HG02610 (cell line): ENCODE data around the gene BAIAP2.
"Not testable (repeated sequence)": the region's sequence is repeated elsewhere in the genome, so short reads cannot be mapped to it uniquely, and the experiment has no call there.

Experiments used
- ATAC-seq: cut with Tn5 transposase; IDR thresholded peaks from one replicate; pipeline ENCODE4 v1.9.1; 2021; ENCODE audit warnings: mild to moderate bottlenecking, moderate library complexity; ENCODE audit not compliant: unreplicated experiment

BAIAP2 gene

DNA sequence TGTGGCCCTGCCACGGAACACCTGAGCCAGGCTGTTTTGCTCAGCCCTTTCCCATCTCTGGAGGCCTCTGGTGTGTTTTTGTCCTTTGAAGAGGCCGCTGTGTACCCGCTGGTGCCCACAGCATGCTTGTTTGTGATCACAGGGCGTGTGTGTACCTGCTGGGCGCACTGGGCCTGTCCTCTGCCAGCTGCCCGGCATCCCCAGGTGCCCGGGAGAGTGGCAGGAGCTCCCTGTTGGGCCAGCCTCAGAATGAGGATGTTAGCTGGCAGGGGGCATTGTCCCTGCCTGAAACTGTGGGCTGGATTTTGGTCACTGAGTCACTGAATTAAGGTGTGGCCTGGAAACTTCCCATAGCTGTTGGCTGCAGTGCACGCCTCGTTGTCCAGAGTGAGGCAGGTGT lies 31.1 kb downstream of the BAIAP2 start:
- no peak for ATAC-seq

DNA sequence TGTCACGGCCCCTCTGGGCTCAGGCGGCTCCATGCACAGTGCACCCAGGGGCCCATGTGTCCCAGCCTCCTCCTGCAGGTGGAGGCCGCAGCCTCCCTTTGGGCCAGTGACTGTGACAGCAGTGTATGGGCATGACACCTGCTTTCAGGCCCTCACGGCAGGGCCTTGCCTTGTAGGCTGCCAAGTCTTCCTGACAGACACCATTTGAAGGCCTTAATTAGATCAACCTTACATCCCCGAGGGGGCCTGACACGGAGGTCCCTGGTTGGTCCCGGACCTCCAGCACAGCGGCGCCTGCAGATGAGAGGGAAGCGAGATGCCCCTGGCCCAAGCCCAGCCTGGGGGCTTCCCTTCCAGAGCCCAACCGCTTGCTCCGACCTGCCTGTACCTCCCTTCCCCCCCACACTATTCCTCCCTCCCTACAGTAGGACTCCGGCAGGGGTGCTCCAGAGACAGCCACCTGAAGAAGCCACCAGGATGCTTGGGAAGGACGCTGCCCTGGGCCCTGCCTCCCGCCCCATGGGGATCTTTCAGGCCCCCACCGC lies 31.9 kb downstream of the BAIAP2 start:
- no peak for ATAC-seq

DNA sequence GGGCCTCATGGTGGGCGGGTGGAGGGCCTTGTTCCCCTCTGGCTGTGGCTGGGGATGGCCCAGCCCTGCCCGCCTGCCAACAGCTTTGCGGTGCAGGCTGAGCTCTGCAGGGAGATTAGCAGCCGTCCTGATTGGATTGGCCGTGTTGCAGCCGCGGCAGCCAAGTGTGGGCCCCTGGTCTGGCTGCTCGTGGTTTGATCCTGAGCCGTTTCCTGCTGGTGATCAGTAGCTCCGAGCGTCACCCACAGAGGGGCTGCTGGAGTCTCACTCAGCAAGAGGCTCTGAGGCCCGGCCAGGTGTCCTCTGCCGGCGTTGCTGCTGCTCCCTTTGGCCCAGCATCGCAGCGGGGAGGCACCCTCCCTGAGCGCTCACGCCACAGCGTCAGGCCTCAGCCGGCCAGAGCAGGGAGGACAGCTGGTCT lies 32.5 kb downstream of the BAIAP2 start:
- no peak for ATAC-seq

DNA sequence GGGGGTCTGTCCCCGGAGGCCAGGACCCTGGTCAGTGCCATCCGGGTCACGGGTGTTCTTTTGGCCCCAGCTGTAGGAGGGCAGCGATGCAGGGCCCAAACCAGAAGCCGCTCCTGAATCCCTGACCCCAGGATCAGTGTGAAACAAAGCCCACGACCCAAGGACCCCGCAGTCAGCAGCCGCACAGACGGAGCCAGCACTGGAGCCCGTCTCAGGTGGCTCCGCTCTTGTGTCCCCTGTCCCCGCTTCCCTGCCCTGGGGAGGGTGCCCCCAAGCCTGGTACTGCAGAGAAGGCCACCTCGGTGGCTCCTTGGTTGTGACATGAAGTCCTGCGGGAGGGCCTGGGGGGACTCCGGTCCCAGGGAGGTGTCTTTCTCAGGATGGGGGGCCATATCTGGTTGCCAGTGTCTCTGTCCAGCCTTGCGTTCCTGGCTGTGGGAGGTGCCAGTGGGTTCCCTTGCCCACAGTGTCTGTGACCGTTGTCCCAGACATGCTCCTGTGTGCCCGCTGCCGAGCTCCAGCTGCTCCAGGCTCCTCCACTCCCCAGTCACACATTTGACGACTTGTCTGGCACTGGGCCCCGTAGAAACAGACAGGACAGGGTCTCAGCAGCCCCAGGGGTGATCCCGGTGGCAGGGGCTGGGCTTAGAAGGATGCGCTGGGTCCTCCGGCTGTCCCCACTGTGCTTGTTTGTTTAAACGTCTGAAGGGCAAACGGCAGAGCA lies 33.6 kb downstream of the BAIAP2 start:
- no peak for ATAC-seq

DNA sequence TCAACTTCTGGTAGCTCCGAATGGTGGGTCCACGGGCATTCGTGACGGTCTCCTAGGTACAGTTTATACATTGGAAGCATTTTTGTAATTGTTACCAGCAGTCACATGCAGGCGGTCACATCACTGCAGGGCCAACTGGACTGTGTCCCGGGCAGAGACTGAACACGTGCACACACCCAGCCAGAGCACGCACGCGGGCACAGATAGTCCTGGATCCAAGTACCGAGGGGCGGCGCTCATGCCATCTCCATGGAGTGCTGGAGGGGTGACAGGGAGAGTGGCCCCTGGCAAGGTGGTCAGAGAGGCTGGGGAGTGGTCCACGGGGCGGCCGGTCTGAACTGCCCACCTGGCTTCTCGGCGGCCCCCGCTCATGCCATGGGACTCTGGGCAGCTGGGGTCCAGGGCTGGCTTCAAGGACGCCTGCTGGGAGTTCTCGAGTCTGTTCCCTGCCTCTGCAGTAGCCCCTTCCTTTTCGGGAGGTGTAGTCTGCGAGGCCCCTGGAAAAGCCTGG lies 34.2 kb downstream of the BAIAP2 start:
- no peak for ATAC-seq

DNA sequence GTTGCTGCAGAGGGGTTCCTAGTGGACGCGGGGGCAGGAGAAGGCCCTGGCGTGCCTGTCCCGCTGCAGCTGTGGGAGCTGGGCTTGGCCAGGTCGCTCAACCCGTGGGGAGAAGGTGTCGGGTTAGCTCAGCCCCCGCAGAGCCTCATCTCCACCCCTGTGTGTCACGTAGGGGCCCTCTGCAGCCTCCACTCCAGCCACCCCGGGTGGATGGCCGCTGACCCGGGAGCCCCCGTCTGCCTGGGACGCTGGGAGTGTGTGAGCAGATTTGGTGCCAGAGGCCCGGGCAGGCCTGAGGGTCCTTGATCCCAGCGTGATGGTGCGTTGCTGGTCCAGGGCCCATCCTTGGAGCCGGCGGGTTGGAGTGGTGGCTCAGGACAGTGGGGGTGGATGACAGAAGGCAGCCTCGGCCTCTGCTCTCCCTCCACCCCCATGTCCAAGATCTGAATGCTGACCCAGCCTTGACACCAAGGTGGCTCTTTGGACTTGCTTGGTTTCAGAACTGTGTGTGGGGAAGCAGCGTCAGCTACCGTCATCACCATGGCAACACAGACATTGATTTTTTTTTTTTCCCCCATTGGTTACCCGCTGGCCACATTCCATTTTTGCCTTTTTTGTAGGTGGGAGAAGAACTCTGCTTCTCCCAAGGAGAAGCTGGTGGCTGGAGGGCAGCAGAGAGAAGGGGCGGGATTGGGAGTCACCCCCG lies 35.7 kb downstream of the BAIAP2 start:
- no peak for ATAC-seq

DNA sequence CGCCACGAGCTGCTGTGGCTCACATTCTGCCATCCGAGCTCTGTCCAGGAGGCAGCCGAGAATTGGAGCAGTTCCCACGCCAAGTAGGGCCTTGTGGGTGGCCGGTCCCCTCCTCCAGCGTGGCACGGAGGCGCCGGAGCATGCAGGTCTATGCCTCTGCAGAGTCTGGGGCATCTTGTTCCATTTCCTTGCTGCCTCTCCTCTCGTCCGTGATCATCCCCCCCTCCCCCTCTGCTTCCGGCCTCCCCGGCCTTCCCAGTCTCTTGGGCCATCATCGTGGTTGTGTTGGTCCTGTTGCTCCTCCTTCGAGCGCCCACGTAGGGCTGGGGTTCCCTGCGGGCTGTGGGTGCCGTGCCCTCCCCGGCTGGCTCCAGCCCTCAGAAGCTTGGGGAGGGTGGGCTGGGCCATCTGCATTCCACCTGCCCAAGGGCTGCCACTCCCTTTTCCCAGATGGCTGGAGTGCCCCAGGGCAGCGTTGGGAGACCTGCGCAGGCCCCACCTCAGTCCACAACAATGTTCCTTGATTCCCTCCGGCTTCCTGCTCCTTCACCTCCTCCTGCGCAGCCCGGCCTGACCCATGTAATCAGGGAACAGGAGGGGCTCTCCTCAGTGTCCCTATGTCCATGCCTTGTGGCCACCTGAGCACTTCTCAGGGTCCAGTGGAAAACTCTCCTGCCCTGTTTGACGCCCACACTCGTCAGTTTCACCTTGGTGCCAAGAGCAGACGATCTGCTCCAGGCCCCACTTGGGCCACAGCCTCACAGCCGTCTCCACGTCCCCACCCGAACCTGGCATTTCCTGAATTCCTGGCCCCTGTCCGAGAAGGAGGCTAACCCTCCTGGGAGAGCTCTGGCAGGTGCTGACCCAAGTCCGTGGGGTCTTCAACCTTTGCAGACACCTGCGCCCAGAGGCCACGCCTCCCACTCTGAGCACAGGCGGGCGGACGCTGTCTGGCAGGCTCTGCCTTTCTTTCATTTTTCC lies 37.1 kb downstream of the BAIAP2 start:
- no peak for ATAC-seq

DNA sequence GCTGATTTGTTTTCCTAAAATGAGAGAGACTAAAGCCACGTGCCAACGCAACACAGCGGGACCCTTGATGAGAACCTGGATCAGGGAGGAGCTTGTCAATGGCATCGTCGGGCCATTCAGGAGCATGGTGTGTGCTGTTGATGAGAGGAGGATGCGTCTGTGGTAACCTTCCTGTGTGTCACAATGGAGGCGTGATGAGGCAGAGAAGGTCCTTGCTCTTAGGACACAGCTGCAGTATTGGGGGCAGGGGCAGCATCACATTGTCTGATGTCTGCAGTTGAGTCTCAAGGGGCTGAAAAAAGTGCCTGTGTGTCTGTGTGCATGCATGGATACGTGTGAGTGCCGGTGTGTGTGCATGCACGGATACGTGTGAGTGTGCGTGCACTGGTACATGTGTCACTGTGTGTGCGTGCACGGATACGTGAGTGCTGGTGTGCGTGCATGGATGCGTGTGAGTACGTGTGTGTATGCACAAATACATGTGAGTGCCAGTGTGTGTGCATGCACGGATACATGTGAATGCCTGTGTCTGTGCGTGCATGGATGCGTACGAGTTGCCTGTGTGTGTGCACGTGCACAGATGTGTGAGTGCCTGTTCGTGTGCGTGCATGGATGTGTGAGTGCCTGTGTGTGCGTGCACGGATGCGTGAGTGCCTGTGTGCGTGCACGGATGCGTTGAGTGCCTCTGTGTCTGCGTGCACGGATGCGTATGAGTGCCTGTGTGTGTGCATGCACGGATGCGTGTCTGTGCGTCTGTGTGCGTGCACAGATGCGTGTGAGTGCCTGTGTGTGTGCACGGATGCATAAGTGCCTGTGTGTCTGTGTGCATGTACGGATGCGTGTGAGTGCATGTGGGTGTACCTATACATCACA lies 39.3 kb downstream of the BAIAP2 start:
- no peak for ATAC-seq

DNA sequence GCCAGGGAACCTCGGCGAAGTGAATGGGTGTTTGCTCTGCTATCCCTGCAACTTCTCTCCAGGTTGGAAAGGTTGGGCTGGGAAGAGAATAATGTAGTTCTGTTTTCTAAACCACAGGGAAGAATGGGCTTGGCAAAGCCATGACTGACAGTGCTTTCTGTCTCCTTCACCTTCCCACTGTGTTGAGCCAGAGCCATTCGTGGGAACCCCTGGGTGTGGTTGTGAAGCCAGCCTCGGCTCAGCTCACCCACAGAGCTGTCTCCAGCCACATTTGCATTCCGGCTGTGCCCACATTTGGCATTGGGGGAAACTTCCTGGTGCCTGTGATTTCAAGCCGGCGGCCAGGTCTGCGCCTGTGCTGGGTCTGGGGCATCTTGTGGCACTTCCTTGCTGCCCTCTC lies 39.9 kb downstream of the BAIAP2 start:
- no peak for ATAC-seq

DNA sequence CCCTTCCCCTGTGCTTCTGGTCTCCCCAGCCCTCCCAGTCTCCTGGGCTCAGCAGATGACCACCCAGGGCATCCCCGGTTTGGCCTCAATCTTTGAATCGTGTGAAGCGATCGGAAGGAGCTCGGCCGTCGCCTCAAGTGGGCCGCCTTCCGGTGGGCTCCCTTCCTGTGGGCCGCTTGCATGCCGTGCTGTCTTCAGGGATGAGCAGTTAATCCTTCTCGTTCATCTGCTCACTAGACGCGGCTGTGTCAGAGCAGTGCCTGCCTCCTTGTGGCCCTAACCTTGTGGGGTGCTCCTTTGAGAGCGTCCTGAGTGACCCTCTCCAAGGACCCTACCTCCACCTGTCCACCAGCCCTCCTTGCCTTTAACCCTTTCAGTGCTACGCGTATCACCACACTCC lies 40.4 kb downstream of the BAIAP2 start:
- ATAC-seq, result no peak

DNA sequence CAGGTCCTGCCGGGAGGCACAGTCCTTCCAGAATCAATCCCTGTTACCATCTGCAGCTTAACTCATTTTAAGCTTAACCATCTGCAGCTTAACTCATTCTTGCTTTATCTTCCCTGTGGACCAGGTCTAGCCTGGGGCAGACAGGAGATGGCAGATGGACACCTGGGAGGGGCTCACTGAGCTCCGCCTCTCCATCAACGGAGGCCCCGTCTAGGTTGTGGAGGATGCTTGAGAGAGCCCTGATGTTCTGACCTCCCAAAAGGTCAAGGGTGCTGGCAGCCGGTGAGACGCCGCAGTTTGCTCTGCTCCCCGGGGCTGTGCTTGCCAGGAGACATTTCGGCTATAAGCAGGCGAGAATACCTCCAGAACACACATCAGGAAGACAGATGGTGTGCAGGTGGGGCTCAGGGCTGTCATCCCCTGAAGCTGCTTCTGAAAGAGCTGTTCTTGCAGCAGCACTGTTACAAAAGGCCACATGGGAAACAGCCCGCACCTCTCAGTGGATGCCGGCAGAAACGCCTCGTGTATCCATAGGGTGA lies 41.3 kb downstream of the BAIAP2 start:
- ATAC-seq, result no peak

DNA sequence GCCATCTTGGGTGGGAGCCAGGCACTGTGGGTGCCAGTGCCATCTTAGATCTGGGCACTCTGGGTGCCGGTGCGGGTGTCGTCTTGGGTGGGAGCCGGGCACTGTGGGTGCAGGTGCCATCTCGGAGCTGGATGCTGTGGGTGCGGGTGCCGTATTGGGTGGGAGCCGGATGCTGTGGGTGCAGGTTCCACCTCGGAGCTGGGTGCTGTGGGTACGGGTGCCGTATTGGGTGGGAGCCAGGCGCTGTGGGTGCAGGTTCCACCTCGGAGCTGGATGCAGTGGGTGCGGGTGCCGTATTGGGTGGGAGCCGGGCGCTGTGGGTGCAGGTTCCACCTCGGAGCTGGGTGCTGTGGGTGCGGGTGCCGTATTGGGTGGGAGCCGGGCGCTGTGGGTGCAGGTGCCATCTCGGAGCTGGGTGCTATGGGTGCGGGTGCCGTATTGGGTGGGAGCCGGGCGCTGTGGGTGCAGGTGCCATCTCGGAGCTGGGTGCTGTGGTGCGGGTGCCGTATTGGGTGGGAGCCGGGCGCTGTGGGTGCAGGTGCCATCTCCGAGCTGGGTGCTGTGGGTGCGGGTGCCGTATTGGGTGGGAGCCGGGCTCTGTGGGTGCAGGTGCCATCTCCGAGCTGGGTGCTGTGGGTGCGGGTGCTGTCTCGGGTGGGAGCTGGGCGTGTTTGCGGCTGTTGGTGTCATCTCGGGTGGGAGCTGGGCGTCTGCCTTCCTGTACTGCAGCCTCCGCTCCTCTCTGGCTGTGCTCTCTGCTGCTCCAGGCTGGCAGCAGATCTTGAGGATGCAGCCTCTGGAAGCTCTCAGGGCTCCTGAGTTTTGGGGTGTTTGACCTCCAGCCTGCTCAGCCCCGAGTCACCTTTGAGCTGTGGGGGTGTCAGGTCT lies 43.3 kb downstream of the BAIAP2 start:
- not testable (repeated sequence) for ATAC-seq

DNA sequence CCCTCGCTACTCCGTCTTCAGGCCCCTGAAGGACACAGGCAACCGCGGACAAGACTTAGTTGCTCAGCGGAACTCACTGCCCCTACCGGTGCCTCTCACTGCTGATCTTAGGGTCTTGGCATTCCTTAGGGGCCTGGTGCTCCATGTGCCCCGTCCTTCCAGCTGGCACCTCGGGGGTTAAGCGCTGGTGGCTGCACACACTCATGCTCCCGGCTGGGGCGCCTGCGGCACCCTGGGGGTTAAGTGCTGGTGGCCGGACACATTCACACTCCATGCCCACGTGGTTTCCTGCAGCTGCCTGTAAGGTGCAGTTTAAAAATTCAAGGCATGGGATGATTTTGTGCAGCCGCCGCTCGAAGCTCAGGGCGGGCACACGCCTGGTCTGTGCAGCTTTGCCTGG lies 45.1 kb downstream of the BAIAP2 start:
- no peak for ATAC-seq

DNA sequence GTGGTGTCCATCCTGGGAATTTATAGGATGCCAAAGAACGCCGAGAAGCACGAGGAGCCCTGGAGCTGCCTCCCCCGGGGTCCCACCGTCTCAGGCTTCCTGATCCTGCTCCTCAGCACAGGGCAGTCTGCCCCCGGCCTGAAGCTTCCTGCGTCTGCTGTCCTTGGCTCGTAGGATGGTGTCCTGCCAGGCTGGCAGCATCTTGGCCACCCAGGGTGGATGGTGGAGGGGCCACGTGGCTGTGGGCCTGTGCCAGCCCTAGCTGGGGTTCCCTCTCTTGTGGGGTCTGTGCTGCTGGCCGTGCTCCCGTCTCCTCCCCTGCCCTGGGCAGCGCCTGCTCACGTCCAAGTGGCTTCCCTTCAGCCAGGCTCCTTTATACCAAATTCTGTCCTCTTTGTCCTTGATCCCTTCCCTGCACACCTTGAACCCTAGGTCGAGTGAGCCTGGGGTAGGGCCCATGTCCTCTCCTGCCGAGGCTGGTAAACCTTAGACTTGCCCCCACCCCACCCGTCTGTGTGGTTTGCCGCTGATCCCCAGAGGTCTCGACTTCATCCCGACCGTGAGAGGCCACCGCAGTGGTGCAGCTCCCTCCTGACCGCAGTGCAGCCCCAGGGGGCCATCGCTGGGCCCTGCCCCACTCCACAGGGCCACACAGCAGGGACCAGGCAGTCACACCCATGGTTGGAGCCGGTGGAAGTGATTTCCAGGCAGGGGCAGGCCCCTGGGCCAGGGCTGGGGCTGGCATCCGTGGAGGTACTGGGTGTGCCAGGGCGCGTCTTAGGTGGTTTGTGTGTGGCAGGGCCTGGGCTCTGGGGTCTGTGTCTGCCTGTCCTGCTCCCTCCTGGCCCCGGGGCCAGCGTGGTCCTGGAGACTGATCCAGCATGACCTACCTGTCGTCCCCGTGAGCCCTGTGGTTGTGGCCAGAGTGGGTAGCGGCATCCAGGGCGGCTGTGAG lies 46.5 kb downstream of the BAIAP2 start:
- no peak for ATAC-seq

DNA sequence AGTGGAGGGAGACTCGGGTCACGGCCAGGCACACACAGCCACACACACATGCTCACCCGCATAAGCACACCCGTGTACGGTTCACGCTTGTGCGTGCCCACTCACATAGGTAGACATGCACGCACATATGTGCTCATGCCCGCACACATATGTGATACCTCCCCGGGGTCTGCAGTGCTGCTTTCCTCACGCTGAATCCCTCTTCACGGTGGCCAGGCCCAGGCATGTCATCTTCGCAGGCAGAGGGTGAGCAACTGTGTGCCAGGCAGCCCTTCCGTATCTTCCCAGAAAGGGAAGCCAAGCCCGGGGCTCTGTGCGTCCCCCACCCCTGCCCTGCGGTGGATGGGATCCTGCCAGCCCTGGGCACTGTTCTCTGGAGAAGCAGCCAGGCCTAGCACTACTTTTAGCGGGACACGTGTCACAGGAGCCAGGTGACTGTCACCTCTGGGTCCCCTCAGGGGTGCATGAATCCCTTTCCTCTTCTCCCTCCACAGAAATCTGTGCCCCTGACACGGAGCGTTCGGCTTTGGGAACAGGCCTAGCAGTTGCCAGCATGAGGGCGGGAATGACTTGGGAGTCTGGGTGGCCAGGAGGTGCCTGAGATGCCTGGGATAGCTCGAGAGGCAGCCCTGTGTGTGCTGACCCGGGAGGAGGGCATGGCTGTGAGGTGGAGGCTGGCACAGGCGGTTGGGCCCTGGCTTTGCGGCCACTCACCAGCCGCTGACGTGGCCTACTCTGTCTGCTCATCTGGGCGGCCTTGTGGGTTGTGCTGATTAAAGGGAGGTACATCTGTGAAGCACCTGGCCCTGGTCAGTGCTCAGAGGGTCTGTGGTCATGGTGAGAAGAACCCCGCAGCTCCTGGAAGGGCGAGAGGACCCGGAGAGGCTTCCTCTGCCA lies 47.5 kb downstream of the BAIAP2 start:
- ATAC-seq, result no peak

DNA sequence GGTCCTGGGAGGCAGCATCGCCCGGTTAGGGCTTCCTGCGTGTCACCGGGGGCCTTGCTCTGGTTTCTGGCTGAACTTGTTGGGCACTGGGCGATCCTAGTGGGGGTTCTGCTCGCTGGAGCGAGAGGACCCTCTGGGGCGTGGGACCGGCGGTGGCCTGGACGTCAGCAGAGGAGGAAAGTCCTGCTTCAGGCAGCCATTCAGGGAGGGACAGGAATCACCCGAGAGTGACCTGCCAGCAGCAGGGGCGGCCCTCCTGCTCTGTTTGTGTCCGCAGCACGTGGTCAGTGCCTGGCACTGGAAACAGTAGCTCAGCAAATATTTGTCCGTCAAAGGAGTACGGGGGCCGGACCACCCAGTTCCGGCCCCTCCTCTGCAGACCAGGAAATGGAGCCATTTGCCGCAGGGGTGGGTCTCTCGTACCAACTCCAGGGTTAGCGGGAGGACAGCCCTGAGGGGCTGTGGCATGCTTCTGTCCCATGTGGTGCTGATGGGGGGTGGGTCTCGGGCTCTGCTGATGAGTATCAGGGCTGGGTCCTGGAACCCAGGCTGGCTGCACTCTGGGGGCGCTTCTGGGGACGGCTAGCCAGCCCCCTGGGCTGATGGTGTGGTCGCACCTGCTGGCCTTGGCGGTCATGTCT lies 48.3 kb downstream of the BAIAP2 start:
- ATAC-seq, result no peak
